GM04504 (cell line): ENCODE results near the gene NEK1.
A peak's percentile ranks its signal among the peaks of the same experiment; 100 is the strongest.

Source experiments
- DNase-seq: peaks from one replicate; pipeline ENCODE4 v3.0.0-alpha.2; 2012; ENCODE audit warnings: low read depth

Gene NEK1

GRCh38 chr4:169417629-169418282 lies 194.6 kb downstream of the NEK1 start:
- no peak for DNase-seq

- no peak for DNase-seq
Measured at GRCh38 chr4:169416997-169417396, 195.4 kb downstream of the NEK1 start.

GRCh38 chr4:169416461-169416860 lies 195.9 kb downstream of the NEK1 start:
- no peak for DNase-seq

DNA sequence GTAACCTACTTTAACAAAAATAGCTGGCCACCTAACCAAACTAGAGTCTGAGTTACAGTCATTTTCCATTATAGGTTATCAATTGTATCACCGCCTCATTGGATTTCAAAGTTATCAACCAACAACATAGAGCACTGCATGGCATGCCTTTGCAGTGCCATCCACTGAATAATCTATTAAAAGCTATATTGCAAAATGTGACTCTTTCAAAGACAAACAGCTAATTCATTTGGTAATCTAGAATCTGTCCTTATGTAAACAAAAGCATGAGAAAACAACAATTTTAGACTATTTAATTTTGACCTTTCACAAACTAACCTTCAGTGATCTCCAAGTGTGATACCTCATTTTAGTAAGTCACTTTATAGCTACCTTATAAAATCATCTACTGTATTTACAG lies 197.5 kb downstream of the NEK1 start:
- no peak for DNase-seq

- no peak for DNase-seq
Measured at GRCh38 chr4:169412046-169412445, 200.3 kb downstream of the NEK1 start.

- peak; percentile 79 for DNase-seq
Measured at GRCh38 chr4:169410839-169411770, 201.3 kb downstream of the NEK1 start.

DNA sequence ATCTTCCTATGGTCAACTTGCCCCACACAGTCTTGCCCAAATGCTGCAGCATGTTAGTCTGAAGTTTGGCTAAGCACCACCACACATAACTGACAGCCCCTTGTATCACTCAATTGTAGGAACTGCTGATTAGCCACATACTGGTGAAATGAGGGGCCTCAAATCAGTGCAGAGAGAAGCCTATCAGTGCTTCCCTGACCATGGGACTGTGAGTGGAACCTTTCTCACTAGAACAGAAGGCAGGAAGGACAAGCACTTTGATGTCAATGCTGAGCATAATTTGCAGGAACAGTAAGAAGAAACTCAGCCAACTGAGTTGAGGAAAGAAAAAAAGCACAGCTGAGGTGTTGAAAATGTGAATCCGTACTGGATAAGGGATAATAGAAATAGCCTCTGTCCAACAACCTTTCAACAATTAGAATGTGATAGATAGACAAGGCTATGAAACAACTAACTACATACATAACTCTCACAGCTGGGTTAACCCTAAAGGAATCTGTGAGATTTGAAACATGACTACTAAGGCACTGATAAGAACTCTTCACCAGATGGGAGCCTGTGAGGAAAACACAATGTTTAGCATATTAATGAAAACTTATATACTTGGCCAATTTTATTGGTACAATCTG lies 205.1 kb downstream of the NEK1 start:
- no peak for DNase-seq

- no peak for DNase-seq
Measured at GRCh38 chr4:169404960-169405359, 207.4 kb downstream of the NEK1 start.

GRCh38 chr4:169400832-169401231 lies 211.6 kb downstream of the NEK1 start:
- DNase-seq, result no peak

GRCh38 chr4:169399976-169400767 lies 212.2 kb downstream of the NEK1 start:
- no peak for DNase-seq

DNA sequence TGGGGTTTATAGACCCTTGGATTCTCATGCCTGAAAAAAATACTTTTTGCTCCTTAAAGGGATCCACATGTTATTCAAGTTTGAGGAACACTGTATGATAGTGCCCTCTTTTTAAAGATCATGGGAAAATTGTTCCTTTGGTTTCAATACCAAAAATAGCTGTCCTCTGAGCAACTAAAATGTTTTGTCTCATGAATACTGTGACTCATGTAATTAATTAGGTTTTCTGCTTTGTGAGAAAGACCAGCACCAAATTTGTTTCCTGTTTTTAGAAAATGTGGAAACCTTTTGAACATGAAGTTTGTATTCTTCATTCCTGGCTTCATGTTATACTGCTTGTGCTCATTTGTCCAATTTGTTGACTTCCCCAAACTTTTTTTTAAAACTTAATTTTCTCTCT lies 214.1 kb downstream of the NEK1 start:
- peak; percentile 77 for DNase-seq

GRCh38 chr4:169397762-169398161 lies 214.6 kb downstream of the NEK1 start:
- no peak for DNase-seq

GRCh38 chr4:169385376-169385775 lies 227.0 kb downstream of the NEK1 start:
- DNase-seq, result no peak

DNA sequence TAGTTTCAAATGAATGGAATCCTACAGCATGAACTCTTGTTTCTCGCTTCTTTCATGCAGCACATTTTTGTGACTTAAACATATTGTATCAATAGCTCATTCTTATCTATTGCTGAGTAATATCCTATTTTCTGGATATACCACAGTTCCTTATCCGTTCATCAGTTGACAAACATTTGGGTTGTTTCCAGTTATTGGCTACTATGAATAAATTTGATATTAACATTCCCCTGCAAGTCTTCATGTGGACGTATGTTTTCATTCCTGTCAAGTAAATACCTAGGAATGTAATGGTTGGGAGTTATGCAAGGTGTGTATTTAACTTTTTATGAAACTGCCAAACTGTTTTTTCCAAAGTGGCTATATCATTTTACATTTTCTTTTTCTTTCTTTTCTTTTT lies 227.6 kb downstream of the NEK1 start:
- no peak for DNase-seq

DNA sequence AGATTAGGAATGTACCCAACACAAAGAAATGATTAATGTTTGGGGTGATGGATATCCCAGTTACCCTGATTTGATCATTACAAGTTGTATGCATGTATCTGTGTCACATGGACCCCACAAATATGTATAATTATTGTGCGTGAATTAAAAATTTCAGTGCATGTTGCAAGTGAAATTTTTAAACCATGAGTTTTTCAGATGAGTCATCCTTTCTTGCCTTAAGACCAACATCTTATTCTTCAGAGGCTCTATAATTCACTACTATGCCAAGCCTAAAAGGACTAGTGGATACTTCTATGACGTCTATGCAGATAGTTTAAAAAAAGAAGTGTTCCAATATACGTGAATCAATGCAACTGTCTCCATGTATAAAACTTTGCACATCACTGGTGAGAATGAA lies 228.7 kb downstream of the NEK1 start:
- peak; percentile 71 for DNase-seq

DNA sequence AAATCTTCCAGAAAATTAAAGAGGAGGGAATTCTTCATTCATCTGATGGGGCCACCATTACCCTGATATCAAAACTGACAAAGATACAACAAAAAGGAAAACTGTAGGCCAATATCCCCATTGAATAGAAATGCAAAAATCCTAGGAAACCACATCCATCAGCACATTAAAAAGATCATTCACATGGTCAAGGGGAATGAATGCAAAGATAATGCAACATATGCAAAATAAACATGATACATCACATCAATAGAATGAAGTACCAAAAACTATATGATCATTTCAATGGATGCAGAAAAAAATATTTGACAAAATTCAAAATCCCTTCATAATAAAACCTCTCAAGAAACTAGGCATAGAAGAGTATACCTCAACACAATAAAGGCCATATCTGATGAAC lies 232.7 kb downstream of the NEK1 start:
- no peak for DNase-seq

- no peak for DNase-seq
Measured at GRCh38 chr4:169377367-169377766, 235.0 kb downstream of the NEK1 start.

DNA sequence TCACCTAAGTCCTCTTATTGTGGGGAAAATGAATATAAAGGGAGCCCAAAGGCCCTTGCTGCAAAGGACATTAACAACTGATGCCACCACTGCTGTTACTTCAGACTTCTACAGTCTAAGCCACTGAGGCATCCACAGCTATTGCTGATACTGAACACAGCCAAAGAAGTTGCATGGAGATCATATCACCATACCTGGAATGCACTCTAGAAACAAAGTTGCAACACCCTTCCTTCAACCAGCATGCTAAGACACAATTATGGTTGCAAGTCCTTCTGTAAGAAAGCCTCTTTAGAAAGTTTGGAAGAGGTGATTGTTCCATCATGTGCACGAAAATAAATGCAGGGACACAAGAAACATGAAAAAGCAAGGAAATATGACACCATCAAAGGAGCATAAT lies 236.0 kb downstream of the NEK1 start:
- no peak for DNase-seq

DNA sequence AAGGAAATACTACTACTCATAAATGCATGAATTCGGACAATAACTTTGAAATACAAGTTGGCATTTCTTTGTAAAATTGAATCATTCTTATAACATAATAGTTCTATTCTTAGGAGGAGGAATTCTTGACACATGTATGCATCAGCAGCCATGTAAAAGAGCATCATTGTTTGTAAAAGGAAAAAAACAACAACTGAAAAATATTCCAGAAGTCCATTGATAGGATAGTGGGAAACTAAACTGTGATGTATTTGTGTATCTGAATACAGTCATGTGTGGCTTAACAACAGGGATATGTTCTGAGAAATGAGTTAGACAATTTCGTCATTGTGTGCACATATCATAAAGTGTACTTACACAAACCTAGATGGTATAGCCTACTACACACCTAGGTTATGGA lies 239.6 kb downstream of the NEK1 start:
- DNase-seq, result no peak

GRCh38 chr4:169369634-169370033 lies 242.7 kb downstream of the NEK1 start:
- no peak for DNase-seq

DNA sequence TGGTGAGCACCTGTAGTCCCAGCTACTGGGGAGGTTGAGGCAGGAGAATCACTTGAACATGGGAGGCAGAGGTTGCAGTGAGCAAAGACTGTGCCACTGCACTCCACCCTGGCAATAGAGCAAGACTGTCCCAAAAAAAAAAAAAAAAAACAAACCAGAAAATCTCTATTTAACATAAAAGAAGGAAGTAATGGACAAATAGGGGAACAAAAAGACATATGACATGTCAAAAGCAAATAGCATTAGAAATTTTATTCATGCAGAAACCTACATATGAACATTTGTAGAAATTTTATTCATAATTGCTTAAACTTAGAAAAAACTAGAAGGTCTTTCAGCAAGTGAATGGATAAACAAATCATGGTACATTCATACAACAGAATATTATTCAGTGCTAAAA lies 244.6 kb downstream of the NEK1 start:
- DNase-seq, result no peak

DNA sequence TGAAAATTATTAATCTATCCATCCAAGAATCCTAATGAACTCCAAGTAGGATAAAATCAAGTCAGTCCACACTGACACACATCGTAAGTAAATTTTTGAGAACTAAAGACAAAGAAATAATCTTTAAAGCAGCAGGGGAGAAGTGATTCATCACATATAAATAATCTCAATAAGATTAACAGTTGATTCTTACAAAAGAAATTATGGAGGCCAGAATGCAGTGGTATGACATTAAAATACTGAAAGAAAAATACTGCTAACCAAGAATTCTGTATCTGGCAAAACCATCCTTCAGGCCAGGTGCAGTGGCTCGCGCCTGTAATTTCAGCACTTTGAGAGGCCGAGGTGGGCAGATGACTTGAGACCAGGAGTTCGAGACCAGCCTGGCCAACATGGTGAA lies 245.6 kb downstream of the NEK1 start:
- no peak for DNase-seq
